IPS-18c (cell line): ENCODE results near the gene ZBTB45.
A peak's percentile ranks its signal among the peaks of the same experiment; 100 is the strongest.
"Not testable (repeated sequence)": the region's sequence is repeated elsewhere in the genome, so short reads cannot be mapped to it uniquely, and the experiment has no call there.

Source experiments
- H3K4me3 ChIP-seq: 2 replicates; pipeline ENCODE4 v1.7.0; 2013; ENCODE audit warnings: low read depth, mild to moderate bottlenecking, low read length, moderate library complexity; ENCODE audit not compliant: insufficient read depth
- H3K9me3 ChIP-seq: one replicate; pipeline ENCODE4 v1.6.1; 2013; ENCODE audit warnings: mild to moderate bottlenecking, low read length, moderate library complexity; ENCODE audit not compliant: control insufficient read depth, insufficient read depth

ZBTB45 gene

GRCh38 chr19:58498316-58499020 is 21.1 kb downstream of the ZBTB45 start:
- Histone ChIP-seq H3K4me3 (peak overlapping the region; percentile 80), H3K9me3 (no peaks in the 10 kb centered on the region)

- H3K4me3 ChIP-seq: no peak overlapping the region
- no peaks in the 10 kb centered on the region for H3K9me3 ChIP-seq
Measured at GRCh38 chr19:58497634-58498170, 21.9 kb downstream of the ZBTB45 start.

GRCh38 chr19:58492265-58492664 is 27.3 kb downstream of the ZBTB45 start:
- H3K4me3 ChIP-seq: no peak overlapping the region

DNA sequence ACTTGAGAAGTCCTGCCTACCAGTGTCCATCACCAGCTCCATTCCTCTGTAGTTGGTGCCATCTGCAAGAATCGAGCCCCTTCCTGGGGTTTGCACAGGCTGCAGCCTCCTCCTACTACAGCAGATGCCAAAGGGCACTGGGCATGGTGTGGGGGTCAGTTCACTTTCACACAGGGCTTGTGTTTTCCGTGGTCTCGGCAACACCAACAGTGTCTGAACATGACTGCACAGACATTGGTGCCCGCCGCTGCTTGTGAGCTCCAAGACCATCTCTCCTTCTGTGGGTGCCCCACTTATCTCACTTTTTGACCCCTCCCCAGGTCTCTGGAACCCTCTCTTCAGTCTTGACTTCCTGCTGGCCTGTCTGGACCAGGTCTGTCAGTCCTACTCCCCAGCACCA is 28.2 kb downstream of the ZBTB45 start:
- peaks cover 4% of the 10 kb centered on the region for H3K9me3 ChIP-seq
- H3K4me3 ChIP-seq: no peak overlapping the region

More at GRCh38 chr19:58492265-58492664, 27.3 kb downstream of the ZBTB45 start:
- H3K9me3 ChIP-seq: peaks cover 4% of the 10 kb centered on the region

DNA sequence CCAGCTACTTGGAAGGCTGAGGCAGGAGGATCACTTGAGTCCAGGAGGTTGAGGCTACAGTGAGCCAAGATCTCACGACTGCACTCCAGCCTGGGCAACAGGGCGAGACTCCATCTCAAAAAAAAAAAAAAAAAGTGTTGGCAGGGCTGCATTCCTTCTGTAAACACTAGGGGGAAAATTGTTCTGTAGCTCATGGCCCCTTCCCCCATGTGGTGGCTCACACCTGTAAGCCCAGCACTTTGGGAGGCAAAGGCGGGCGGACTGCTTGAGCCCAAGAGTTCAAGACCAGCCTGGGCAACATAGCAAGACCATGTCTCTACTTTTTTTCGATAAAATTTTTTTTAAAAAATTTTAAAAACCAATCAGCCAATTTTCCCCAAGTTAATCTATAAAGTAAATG is 35.3 kb downstream of the ZBTB45 start:
- H3K9me3 ChIP-seq, H3K4me3 ChIP-seq: not testable (repeated sequence)

DNA sequence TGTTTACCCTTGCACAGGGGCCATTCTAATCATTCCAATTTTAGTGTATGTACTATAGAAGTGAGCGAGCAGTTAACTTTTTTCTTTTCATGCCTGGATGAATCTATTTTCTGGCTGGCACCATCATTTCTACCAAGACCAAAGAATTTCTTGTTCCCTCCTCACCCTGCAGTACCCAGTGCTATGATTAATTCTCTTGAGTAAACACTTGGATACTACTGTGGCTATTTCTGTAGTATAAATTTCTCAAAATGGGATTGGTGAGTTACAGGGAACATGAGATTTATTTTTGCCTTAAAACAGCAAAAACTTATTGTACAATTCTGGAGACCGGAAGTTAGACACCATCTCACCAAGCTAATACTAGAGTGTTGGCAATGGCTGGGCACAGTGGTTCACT is 35.8 kb downstream of the ZBTB45 start:
- no peaks in the 10 kb centered on the region for H3K9me3 ChIP-seq
- H3K4me3 ChIP-seq: no peak overlapping the region

- Histone ChIP-seq H3K9me3 (no peaks in the 10 kb centered on the region), H3K4me3 (no peak overlapping the region)
Measured at GRCh38 chr19:58482372-58482771, 37.2 kb downstream of the ZBTB45 start.

- H3K9me3 ChIP-seq: no peaks in the 10 kb centered on the region
- H3K4me3 ChIP-seq: no peak overlapping the region
Measured at GRCh38 chr19:58480831-58481230, 38.8 kb downstream of the ZBTB45 start.

GRCh38 chr19:58480481-58480830 is 39.2 kb downstream of the ZBTB45 start:
- Histone ChIP-seq H3K9me3 (no peaks in the 10 kb centered on the region), H3K4me3 (no peak overlapping the region)

DNA sequence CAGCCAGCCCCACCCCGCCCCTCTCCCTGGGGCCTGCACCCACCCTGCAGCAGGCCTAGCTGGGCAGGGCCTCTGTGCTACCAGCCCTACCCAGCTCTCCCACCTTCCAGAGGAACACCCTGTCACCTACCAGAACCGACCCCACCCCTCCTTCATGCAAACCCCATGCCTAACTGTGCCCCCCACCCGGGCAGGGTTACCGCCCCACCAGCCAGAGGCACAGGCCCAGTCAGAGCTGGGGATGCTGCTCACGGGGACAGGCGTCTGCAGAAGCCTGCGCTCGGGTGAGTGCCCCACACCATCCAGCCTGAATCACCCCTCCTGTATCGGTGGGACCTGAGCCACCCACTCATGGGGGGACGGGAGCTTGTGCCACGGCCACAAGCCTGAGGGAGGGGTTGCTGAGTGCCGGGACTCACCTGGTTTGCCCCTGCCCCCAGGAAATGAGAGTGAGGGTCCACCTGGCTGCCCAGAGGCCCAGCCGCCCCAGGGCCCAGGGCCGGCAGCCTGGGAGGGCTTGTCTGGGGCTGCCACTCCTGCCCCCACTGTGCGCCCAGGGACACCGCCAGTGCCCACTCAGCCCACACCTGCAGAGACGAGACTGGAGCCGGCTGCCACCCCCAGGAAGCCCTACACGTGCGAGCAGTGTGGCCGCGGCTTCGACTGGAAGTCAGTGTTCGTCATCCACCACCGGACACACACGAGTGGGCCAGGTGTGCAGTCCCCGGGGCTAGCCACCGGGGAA is 39.7 kb downstream of the ZBTB45 start:
- no peak overlapping the region for H3K4me3 ChIP-seq

GRCh38 chr19:58479303-58479702 is 40.3 kb downstream of the ZBTB45 start:
- Histone ChIP-seq H3K9me3 (no peaks in the 10 kb centered on the region), H3K4me3 (no peak overlapping the region)

More for the DNA sequence above, 39.7 kb downstream of the ZBTB45 start:
- no peaks in the 10 kb centered on the region for H3K9me3 ChIP-seq

- Histone ChIP-seq H3K9me3 (no peaks in the 10 kb centered on the region), H3K4me3 (no peak overlapping the region)
Measured at GRCh38 chr19:58477871-58478270, 41.7 kb downstream of the ZBTB45 start.

DNA sequence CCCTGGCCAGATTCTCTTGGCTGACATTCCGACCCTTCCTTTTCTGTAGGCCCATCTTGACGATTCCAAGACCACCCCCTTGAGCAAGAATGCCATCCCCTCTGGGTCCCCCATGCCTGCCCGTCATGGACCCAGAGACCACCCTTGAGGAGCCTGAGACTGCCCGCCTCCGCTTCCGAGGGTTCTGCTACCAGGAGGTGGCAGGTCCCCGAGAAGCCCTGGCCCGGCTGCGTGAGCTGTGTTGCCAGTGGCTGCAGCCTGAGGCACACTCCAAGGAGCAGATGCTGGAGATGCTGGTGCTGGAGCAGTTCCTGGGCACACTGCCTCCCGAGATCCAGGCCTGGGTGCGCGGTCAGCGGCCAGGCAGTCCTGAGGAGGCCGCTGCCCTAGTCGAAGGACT is 42.5 kb downstream of the ZBTB45 start:
- no peaks in the 10 kb centered on the region for H3K9me3 ChIP-seq
- H3K4me3 ChIP-seq: peak overlapping the region; percentile 64; the same call in 1 of the 2 replicates

DNA sequence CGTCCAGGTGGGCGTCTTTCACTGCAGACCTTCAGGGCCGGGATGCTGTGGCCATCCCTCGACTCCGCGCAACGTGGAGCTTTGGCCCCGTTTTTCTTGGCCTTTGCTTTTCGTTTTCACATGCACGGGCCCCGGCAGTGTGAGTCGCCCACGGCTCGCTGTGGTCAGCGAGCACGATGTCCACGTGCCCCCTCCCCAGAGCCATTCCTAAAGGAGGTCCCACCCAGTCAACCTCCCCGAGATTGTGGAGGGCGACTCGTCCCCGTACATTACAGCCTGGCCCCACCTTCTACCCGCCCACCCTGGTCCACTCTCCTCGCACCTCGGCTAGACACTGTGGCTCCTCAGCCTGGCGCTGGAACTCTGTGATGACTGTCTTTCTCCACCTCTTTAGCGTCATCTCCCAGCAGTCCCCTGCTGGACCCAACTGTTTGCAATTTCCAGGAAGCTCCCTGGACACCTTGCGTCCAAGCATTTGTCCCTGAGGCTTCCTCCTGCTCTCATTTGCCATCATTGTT is 43.1 kb downstream of the ZBTB45 start:
- Histone ChIP-seq H3K9me3 (no peaks in the 10 kb centered on the region), H3K4me3 (peak overlapping the region; percentile 64)

- Histone ChIP-seq H3K9me3 (no peaks in the 10 kb centered on the region), H3K4me3 (peak within 1 kb of the TSS; percentile 64)
Measured at GRCh38 chr19:58475714-58476497, 43.7 kb downstream of the ZBTB45 start, which contains the start of gene ZNF446. ZNF446 (plus strand) TSS chr19:58476352; CDS start chr19:58477219, 867 bp downstream.

DNA sequence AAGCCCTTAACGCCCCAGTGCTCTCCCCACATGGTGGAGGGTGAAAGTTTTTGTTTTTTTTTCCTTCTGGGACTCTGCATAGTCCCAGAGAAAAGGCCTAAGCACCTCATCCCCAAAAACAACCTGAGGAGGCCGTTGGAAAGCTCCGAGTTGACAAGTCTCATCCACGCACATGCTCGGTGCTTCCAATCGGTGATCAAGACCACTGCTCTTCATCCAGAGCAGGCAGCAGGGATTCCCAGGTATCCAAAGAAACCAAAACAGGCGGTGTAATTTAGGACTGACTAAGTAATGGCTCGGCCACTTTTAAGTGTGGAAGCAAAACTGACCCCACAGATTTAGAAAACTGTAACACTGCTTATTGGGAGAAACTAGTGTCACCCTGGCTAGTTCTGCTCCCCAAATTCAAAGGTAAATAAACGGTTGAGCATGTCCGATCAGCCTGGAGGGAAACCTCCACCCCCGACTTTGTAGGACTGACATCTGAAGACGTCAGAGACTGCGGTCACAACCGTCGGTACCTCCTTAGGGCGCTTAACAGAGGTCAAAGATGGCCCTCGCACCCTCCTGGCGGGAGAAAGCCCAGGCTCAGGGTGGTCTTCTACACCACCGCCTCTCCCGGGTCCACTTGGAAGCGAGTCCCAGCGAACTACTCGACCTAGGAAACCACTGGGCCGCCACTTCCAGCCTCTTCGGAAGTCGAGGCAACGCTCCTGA is 44.5 kb downstream of the ZBTB45 start:
- Histone ChIP-seq H3K4me3 (peak overlapping the region; percentile 64), H3K9me3 (no peaks in the 10 kb centered on the region)
